Mesothelial cell of epicardium (in vitro differentiated cells): Measurements from ENCODE around the gene METTL4. TPM values are rescaled to one million over a fixed set of nuclear protein-coding genes. Genes with fewer than 3 reads are reported as not detected.

Source experiments
- DNase-seq, 2 experiments: peaks; one replicate each; pipeline ENCODE4 v3.0.0; 2021; ENCODE audit warnings: low spot score in 2 of 2; ENCODE audit not compliant: unreplicated experiment in 2 of 2
- H3K27ac Mint-ChIP-seq: 2 replicates; pipeline ENCODE4 v1.8.0; 2021; ENCODE audit warnings: mixed read lengths
- H3K27me3 Mint-ChIP-seq: 2 replicates; pipeline ENCODE4 v1.8.0; 2021; ENCODE audit warnings: low read depth, mixed read lengths
- H3K36me3 Mint-ChIP-seq: 2 replicates; pipeline ENCODE4 v1.8.0; 2021; ENCODE audit warnings: mixed read lengths
- H3K4me1 Mint-ChIP-seq: 2 replicates; pipeline ENCODE4 v1.8.0; 2021; ENCODE audit warnings: mixed read lengths
- H3K4me3 Mint-ChIP-seq: 2 replicates; pipeline ENCODE4 v1.8.0; 2021; ENCODE audit warnings: mild to moderate bottlenecking, moderate library complexity, mixed read lengths
- H3K9me3 Mint-ChIP-seq: 2 replicates; pipeline ENCODE4 v1.8.0; 2021; ENCODE audit warnings: mixed read lengths
- total RNA-seq: library from RNA; stranded (reverse); gene quantifications from 3 replicates; pipeline ENCODE4 v1.2.1, GENCODE V29; 2021
- TF ChIP-seq, protein P1 (sequence below): fragments of 200-600 bp; sonication (generic); IDR thresholded peaks from one replicate; pipeline ENCODE4 v1.5.0; 2021; ENCODE audit warnings: antibody characterized with exemption; ENCODE audit not compliant: unreplicated experiment

The METTL4 gene
- total RNA-seq, 1 donor from 2014 or later = 10.7 TPM

DNA sequence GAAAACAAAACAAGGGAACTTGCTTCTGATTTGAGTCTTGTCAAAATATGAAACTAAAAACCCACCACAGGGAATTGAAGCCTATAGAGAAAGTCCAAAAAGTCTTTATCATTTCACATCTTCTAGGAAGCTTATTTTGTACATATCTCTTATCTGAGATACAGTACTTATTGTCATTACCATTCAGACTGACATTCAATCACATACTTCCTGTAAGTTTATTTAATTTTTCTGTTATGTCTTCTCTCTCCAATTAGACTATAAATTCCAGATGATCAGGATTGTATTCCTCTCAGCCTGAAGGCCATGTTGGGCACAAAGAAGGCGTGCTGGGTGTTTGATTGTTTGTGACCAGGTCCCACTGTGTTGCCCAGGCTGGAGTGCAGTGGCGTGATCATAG, 59.2 kb downstream of the METTL4 start:
- H3K27ac Mint-ChIP-seq = no peak overlapping the region
- TF ChIP-seq, protein P1, sequence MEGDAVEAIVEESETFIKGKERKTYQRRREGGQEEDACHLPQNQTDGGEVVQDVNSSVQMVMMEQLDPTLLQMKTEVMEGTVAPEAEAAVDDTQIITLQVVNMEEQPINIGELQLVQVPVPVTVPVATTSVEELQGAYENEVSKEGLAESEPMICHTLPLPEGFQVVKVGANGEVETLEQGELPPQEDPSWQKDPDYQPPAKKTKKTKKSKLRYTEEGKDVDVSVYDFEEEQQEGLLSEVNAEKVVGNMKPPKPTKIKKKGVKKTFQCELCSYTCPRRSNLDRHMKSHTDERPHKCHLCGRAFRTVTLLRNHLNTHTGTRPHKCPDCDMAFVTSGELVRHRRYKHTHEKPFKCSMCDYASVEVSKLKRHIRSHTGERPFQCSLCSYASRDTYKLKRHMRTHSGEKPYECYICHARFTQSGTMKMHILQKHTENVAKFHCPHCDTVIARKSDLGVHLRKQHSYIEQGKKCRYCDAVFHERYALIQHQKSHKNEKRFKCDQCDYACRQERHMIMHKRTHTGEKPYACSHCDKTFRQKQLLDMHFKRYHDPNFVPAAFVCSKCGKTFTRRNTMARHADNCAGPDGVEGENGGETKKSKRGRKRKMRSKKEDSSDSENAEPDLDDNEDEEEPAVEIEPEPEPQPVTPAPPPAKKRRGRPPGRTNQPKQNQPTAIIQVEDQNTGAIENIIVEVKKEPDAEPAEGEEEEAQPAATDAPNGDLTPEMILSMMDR = no peak
- no peaks in the 10 kb centered on the region for H3K4me1 Mint-ChIP-seq
- no peak for DNase-seq
- H3K27me3 Mint-ChIP-seq = peaks cover 2% of the 10 kb centered on the region
- H3K9me3 Mint-ChIP-seq = no peaks in the 10 kb centered on the region
- H3K36me3 Mint-ChIP-seq = no peaks in the 10 kb centered on the region
- no peak overlapping the region for H3K4me3 Mint-ChIP-seq

DNA sequence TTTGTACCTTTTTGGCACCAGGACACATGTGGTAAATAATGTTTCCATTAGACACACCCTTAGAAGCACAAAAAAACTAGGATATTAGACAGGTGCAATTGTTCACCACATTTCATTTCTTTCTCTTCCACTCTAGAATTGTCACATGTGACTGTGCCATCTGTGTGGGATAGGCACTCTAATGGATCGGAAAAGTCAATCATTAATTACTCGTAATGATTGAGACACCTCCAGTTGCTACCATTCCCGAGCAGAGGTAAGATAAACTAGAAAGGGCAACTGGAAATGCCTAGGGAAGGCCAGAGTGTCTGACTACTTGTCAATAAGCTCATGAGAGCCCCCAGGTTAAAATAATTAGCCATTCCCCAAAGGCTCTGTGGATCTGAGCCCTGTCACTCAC, 59.9 kb downstream of the METTL4 start:
- Mint-ChIP-seq H3K36me3 (no peaks in the 10 kb centered on the region), H3K9me3 (no peaks in the 10 kb centered on the region), H3K4me3 (no peak overlapping the region), H3K27me3 (peaks cover 2% of the 10 kb centered on the region), H3K27ac (no peak overlapping the region), H3K4me1 (no peaks in the 10 kb centered on the region)
- no peak for DNase-seq
- TF ChIP-seq, protein P1 = no peak

- no peak for DNase-seq
- Mint-ChIP-seq H3K27me3 (peaks cover 2% of the 10 kb centered on the region), H3K4me1 (no peaks in the 10 kb centered on the region), H3K9me3 (no peaks in the 10 kb centered on the region), H3K4me3 (no peak overlapping the region), H3K27ac (no peak overlapping the region), H3K36me3 (no peaks in the 10 kb centered on the region)
- TF ChIP-seq, protein P1 = no peak
These were observed 60.9 kb downstream of the METTL4 start for GRCh38 chr18:2510416-2510815.

- H3K9me3 Mint-ChIP-seq = no peaks in the 10 kb centered on the region
- no peak overlapping the region for H3K4me3 Mint-ChIP-seq
- no peaks in the 10 kb centered on the region for H3K36me3 Mint-ChIP-seq
- TF ChIP-seq, protein P1 = no peak
- no peak for DNase-seq
- H3K27ac Mint-ChIP-seq = no peak overlapping the region
- H3K27me3 Mint-ChIP-seq = peaks cover 2% of the 10 kb centered on the region
- H3K4me1 Mint-ChIP-seq = peaks cover 2% of the 10 kb centered on the region
These were observed 62.6 kb downstream of the METTL4 start for GRCh38 chr18:2508678-2509077.

DNA sequence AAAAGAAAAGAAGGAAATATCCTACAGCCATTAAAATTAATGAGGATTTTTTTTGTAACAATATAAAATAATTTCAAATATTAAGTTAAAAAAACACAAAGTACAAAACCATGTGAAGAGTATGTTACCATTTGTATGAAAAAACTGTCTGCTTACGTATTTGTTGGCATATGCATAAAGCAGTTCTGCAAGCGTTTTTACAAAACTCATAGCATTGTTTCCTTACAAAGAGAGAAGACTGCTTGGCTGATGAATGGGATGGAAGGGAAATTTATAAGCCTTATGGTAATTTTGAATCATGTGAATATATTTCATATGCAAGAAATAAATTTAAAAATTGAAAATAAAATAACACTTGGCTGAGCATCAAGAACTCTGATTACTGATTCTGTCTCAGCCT, 63.1 kb downstream of the METTL4 start:
- Mint-ChIP-seq H3K9me3 (no peaks in the 10 kb centered on the region), H3K27ac (no peak overlapping the region), H3K36me3 (no peaks in the 10 kb centered on the region), H3K4me3 (no peak overlapping the region), H3K27me3 (peaks cover 2% of the 10 kb centered on the region), H3K4me1 (peaks cover 2% of the 10 kb centered on the region)
- TF ChIP-seq, protein P1 = no peak
- DNase-seq = no peak

DNA sequence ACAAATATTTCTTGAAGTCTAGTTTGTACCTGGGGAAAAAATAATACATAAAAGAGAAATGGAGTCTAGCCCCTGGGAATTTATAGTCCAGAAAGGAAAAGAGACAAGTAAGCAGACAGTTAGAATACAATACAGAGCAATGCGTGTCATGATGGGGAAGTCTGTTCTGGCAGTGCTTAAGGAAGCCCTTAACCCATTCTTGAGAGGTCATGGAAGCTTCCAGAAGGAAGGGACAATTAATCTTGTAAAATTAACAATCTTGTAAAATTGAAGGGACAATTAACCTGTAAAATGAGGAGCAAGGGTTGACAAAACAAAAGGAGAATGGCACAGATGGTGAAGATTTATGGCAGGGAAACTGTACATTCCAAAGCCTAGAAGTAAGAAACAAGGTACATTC, 66.7 kb downstream of the METTL4 start:
- Mint-ChIP-seq H3K9me3 (no peaks in the 10 kb centered on the region), H3K4me1 (peaks cover 2% of the 10 kb centered on the region), H3K36me3 (no peaks in the 10 kb centered on the region), H3K27me3 (peaks cover 3% of the 10 kb centered on the region), H3K4me3 (no peak overlapping the region), H3K27ac (no peak overlapping the region)
- TF ChIP-seq, protein P1 = no peak
- DNase-seq = no peak
